Measurements from ENCODE around the gene PLOD1.

The PLOD1 gene

GRCh38 chr1:12005488-12006166 is 71.1 kb downstream of the PLOD1 start:
- no peaks in the 10 kb centered on the region for H3K4me1 ChIP-seq (ENCODE audit: control insufficient read depth, insufficient read depth, low read length)
- no peak for TF ChIP-seq TCF7L2 (IDR thresholded peaks at IDR 0.05; ENCODE audit: borderline replicate concordance, low read depth, low read length)
- TF ChIP-seq ZBTB8A (tag by site-specific recombination; IDR thresholded peaks at IDR 0.05) = no peak
- no peak for TF ChIP-seq ZNF19 (tag by site-specific recombination; IDR thresholded peaks at IDR 0.05; ENCODE audit: low read depth)
- TF ChIP-seq SCRT2 (tag by site-specific recombination; IDR thresholded peaks at IDR 0.05) = no peak
- no peak for TF ChIP-seq ZNF433 (tag by site-specific recombination; IDR thresholded peaks at IDR 0.05; ENCODE audit: low read depth)
- TF ChIP-seq ZNF580 (tag by site-specific recombination; IDR thresholded peaks at IDR 0.05) = no peak
- no peak for TF ChIP-seq PRDM1 (tag by site-specific recombination; IDR thresholded peaks at IDR 0.05)
- TF ChIP-seq ZFP69B (tag by site-specific recombination; IDR thresholded peaks at IDR 0.05) = no peak
- TF ChIP-seq ZNF324 (tag by site-specific recombination; IDR thresholded peaks at IDR 0.05) = no peak
- no peak for TF ChIP-seq ZFP3 (tag by site-specific recombination; IDR thresholded peaks at IDR 0.05; ENCODE audit: low read depth)
- no peak for TF ChIP-seq ZNF2 (tag by site-specific recombination; IDR thresholded peaks at IDR 0.05)
- H3K4me3 ChIP-seq (ENCODE audit: low read depth, low read length) = no peak overlapping the region
- CTCF ChIA-PET = no interaction called here
- H3K27ac ChIP-seq (ENCODE audit: extremely low read depth, low read depth, low read length) = no peak overlapping the region
- POLR2A ChIA-PET = interaction anchor here (1.5 kb wide), 1 partner anchor 14 kb away, joined by 6 read pairs; the partner anchor contains the start of gene MIIP
- H3K9me3 ChIP-seq (ENCODE audit: control insufficient read depth, insufficient read depth, low read depth, low read length) = no peaks in the 10 kb centered on the region
- H3K36me3 ChIP-seq (ENCODE audit: control insufficient read depth in 2 of 2, insufficient read depth in 1 of 2, low read length in 2 of 2) = peaks cover 12 to 92% of the 10 kb centered on the region in 2 experiments; a peak in 2 of 3 replicates

GRCh38 chr1:12006167-12006921 is 71.8 kb downstream of the PLOD1 start:
- peaks cover 12 to 92% of the 10 kb centered on the region in 2 experiments; a peak in 2 of 3 replicates for H3K36me3 ChIP-seq (ENCODE audit: control insufficient read depth in 2 of 2, insufficient read depth in 1 of 2, low read length in 2 of 2)
- ChIA-PET CTCF (no interaction called here), POLR2A (interaction anchor here (1.5 kb wide), 1 partner anchor 13 kb away, joined by 6 read pairs; the partner anchor contains the start of gene MIIP)
- no peaks in the 10 kb centered on the region for H3K9me3 ChIP-seq (ENCODE audit: control insufficient read depth, insufficient read depth, low read depth, low read length)
- H3K4me3 ChIP-seq (ENCODE audit: low read depth, low read length) = no peak overlapping the region
- TF ChIP-seq ZNF26 (tag by site-specific recombination; IDR thresholded peaks at IDR 0.05) = no peak
- TF ChIP-seq ZNF214 (tag by site-specific recombination; IDR thresholded peaks at IDR 0.05; ENCODE audit: borderline replicate concordance) = no peak
- no peak for TF ChIP-seq ZSCAN4 (tag by site-specific recombination; IDR thresholded peaks at IDR 0.05)
- TF ChIP-seq ZNF704 (tag by site-specific recombination; IDR thresholded peaks at IDR 0.05) = no peak
- no peaks in the 10 kb centered on the region for H3K4me1 ChIP-seq (ENCODE audit: control insufficient read depth, insufficient read depth, low read length)
- H3K27ac ChIP-seq (ENCODE audit: extremely low read depth, low read depth, low read length) = no peak overlapping the region

GRCh38 chr1:12007204-12007603 is 72.7 kb downstream of the PLOD1 start:
- ChIA-PET CTCF (no interaction called here), POLR2A (no interaction called here)
- Histone ChIP-seq H3K9me3 (ENCODE audit: control insufficient read depth, insufficient read depth, low read depth, low read length) (no peaks in the 10 kb centered on the region), H3K4me3 (ENCODE audit: low read depth, low read length) (no peak overlapping the region), H3K27ac (ENCODE audit: extremely low read depth, low read depth, low read length) (no peak overlapping the region), H3K36me3 (ENCODE audit: control insufficient read depth in 2 of 2, insufficient read depth in 1 of 2, low read length in 2 of 2) (peaks cover 12 to 92% of the 10 kb centered on the region in 2 experiments; a peak in 2 of 3 replicates), H3K4me1 (ENCODE audit: control insufficient read depth, insufficient read depth, low read length) (no peaks in the 10 kb centered on the region)
- no peak for TF ChIP-seq ZNF211 (tag by site-specific recombination; IDR thresholded peaks at IDR 0.05; ENCODE audit: low read depth)
- no peak for TF ChIP-seq ZNF155 (tag by site-specific recombination; IDR thresholded peaks at IDR 0.05)
- TF ChIP-seq ZNF548 (tag by site-specific recombination; IDR thresholded peaks at IDR 0.05) = no peak
- no peak for TF ChIP-seq ZNF239 (tag by site-specific recombination; IDR thresholded peaks at IDR 0.05)
- TF ChIP-seq EGR2 (tag by site-specific recombination; IDR thresholded peaks at IDR 0.05; ENCODE audit: low read depth) = no peak
- TF ChIP-seq PRDM1 (tag by site-specific recombination; IDR thresholded peaks at IDR 0.05) = no peak
- TF ChIP-seq ZBTB48 (tag by site-specific recombination; IDR thresholded peaks at IDR 0.05) = no peak
- TF ChIP-seq ZNF654 (tag by site-specific recombination; IDR thresholded peaks at IDR 0.05; ENCODE audit: low read depth) = no peak
- no peak for TF ChIP-seq ZNF311 (tag by site-specific recombination; IDR thresholded peaks at IDR 0.05; ENCODE audit: borderline replicate concordance)
- TF ChIP-seq KLF1 (tag by site-specific recombination; IDR thresholded peaks at IDR 0.05) = no peak
- TF ChIP-seq CTCF (tag by site-specific recombination; IDR thresholded peaks at IDR 0.05) = no peak
- TF ChIP-seq IKZF3 (tag by site-specific recombination; IDR thresholded peaks at IDR 0.05) = no peak
